Measurements from ENCODE around the gene PTBP3. TPM values are rescaled to one million over a fixed set of nuclear protein-coding genes. Genes with fewer than 3 reads are reported as not detected.

The PTBP3 gene
- total and polyA plus RNA-seq, 2 of the 13 experiments (the other 11 are each of a cell fraction or from before 2014, with no cell fraction given) = 52.8 to 61.1 TPM

DNA sequence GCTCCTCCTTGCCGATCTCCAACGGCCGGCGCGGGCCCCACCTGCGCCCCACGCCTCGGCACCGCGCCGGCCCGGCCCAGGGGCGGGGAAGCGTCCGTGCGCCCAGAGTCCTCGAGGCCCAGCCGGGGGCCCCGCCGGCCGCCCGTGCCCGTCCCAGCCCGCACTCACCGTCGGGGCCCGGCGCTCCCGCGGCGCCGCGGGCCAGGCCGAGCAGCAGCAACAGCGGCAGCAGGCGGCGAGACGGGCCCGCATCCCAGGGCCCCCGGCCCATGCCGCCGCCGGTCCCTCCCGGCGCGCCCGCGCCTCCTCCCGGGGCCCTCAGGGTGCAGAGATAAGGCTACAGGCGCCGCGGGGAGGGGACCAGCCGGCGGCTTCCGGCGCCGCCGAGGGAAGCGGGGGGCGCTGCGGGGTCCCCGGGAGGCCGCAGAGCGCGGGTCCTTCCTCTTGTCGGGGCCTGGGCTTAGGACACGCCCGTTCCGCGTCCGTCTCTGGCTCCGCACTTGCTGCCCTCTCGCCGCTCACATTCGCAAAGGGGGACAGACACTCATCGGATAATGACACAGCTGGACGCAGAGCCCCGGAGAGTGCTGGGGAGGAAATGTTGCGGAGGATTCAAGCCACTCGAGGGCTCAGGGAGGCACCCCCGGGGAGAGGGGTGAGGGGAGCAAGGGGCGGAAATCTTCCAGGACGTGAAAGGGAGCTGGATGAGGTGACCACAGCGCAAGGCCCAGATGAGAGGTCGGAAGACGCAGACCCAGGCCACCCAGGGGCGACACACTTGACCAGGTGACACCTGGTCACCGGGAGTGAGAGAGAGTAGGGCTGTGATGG lies 158.2 kb downstream of the PTBP3 start, which contains the start of gene SUSD1 (continued):
- no peak for TF ChIP-seq SNAPC4 (CRISPR knock-in tag; IDR thresholded peaks at IDR 0.05)
- peak; percentile 29 to 42; a peak in 2 of 4 replicates for TF ChIP-seq POLR2A (IDR thresholded peaks at IDR 0.05; ENCODE audit: insufficient read depth in 1 of 2, low read depth in 2 of 2, low read length in 2 of 2)
- no peak for TF ChIP-seq MBD4 (IDR thresholded peaks at IDR 0.05; ENCODE audit: borderline replicate concordance, low read length)
- TF ChIP-seq, protein P1, sequence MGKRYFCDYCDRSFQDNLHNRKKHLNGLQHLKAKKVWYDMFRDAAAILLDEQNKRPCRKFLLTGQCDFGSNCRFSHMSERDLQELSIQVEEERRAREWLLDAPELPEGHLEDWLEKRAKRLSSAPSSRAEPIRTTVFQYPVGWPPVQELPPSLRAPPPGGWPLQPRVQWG (CRISPR knock-in tag; IDR thresholded peaks at IDR 0.05; ENCODE audit: borderline replicate concordance, low read depth) = no peak
- TF ChIP-seq ZNF280B (CRISPR knock-in tag; IDR thresholded peaks at IDR 0.05; ENCODE audit: borderline replicate concordance) = 0 out of 2 replicates have a peak, but pooled peaks have one; percentile 19
- no peak for TF ChIP-seq ZNF790 (CRISPR knock-in tag; IDR thresholded peaks at IDR 0.05; ENCODE audit: borderline replicate concordance)
- peak; percentile 41; the same call in 1 of the 2 replicates for TF ChIP-seq TAF1 (CRISPR knock-in tag; IDR thresholded peaks at IDR 0.05)
- TF ChIP-seq, protein P2, sequence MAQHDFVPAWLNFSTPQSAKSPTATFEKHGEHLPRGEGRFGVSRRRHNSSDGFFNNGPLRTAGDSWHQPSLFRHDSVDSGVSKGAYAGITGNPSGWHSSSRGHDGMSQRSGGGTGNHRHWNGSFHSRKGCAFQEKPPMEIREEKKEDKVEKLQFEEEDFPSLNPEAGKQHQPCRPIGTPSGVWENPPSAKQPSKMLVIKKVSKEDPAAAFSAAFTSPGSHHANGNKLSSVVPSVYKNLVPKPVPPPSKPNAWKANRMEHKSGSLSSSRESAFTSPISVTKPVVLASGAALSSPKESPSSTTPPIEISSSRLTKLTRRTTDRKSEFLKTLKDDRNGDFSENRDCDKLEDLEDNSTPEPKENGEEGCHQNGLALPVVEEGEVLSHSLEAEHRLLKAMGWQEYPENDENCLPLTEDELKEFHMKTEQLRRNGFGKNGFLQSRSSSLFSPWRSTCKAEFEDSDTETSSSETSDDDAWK (CRISPR knock-in tag; IDR thresholded peaks at IDR 0.05) = no peak
- no peak for TF ChIP-seq ZNF235 (CRISPR knock-in tag; IDR thresholded peaks at IDR 0.05; ENCODE audit: borderline replicate concordance)
- TF ChIP-seq ZNF549 (CRISPR knock-in tag; IDR thresholded peaks at IDR 0.05) = no peak
- TF ChIP-seq, protein P3, sequence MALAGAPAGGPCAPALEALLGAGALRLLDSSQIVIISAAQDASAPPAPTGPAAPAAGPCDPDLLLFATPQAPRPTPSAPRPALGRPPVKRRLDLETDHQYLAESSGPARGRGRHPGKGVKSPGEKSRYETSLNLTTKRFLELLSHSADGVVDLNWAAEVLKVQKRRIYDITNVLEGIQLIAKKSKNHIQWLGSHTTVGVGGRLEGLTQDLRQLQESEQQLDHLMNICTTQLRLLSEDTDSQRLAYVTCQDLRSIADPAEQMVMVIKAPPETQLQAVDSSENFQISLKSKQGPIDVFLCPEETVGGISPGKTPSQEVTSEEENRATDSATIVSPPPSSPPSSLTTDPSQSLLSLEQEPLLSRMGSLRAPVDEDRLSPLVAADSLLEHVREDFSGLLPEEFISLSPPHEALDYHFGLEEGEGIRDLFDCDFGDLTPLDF (CRISPR knock-in tag; IDR thresholded peaks at IDR 0.05) = no peak
- no peak for TF ChIP-seq ZBTB3 (CRISPR knock-in tag; IDR thresholded peaks at IDR 0.05; ENCODE audit: borderline replicate concordance, low read depth)
- no peak for TF ChIP-seq LCORL (IDR thresholded peaks at IDR 0.05)
- TF ChIP-seq LCORL (CRISPR knock-in tag; IDR thresholded peaks at IDR 0.05) = no peak
- TF ChIP-seq YY1 (IDR thresholded peaks at IDR 0.05; ENCODE audit: insufficient read depth, insufficient replicate concordance, low read depth, low read length) = no peak
- no peak; the same call in 1 of the 2 replicates for TF ChIP-seq ZBTB42 (CRISPR knock-in tag; IDR thresholded peaks at IDR 0.05)
